Gastrocnemius medialis (tissue), 4 donors: Measurements from ENCODE around the gene ARMS2.

Experiments used
- POLR2A ChIP-seq, 2 donors: fragments of 450-650 bp; IDR thresholded peaks; one replicate each; pipeline ENCODE4 v1.6.1; 2017; ENCODE audit warnings: antibody characterized with exemption in 2 of 2, mild to moderate bottlenecking in 2 of 2, moderate library complexity in 2 of 2
- TF ChIP-seq, protein P1 (sequence below), 5 experiments: fragments of 450-650 bp in 3 of 5; fragments of 200-600 bp in 2 of 5; sonication (generic) in 2 of 5; IDR thresholded peaks in 4 of 5; conservative IDR thresholded peaks in 1 of 5; 1 replicate in 4 of 5; 2 replicates in 1 of 5; pipeline ENCODE4 v1.5.1; 2016 to 2019; ENCODE audit warnings: antibody characterized with exemption in 5 of 5, mild to moderate bottlenecking in 3 of 5, moderate library complexity in 3 of 5

DNA sequence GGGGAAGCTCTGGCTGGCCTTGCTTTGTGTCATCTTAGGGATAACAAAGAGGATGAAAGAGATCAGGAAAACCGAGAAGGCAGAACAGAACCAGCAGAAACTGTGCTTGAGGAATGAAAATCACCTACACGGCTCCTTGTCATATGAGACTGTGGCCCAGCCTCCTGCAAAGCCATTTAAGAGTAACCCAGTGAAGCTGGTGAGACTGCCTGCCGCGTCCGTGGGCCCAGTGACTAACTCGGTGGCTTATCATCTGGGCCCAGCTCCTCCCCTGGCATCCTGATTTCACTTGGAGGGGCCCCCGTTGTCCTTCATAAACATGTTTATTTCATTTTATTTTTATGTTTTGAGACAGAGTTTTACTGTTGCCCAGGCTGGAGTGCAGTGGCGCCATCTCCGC is 37.6 kb downstream of the ARMS2 start:
- TF ChIP-seq, protein P1, sequence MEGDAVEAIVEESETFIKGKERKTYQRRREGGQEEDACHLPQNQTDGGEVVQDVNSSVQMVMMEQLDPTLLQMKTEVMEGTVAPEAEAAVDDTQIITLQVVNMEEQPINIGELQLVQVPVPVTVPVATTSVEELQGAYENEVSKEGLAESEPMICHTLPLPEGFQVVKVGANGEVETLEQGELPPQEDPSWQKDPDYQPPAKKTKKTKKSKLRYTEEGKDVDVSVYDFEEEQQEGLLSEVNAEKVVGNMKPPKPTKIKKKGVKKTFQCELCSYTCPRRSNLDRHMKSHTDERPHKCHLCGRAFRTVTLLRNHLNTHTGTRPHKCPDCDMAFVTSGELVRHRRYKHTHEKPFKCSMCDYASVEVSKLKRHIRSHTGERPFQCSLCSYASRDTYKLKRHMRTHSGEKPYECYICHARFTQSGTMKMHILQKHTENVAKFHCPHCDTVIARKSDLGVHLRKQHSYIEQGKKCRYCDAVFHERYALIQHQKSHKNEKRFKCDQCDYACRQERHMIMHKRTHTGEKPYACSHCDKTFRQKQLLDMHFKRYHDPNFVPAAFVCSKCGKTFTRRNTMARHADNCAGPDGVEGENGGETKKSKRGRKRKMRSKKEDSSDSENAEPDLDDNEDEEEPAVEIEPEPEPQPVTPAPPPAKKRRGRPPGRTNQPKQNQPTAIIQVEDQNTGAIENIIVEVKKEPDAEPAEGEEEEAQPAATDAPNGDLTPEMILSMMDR (IDR thresholded peaks at IDR 0.05 in 4 of 5, conservative IDR thresholded peaks at IDR 0.05 in 1 of 5) = no peak
- TF ChIP-seq POLR2A (IDR thresholded peaks at IDR 0.05) = no peak
